ENCODE results near the gene NFE2L3. TPM values are rescaled to one million over a fixed set of nuclear protein-coding genes. Genes with fewer than 3 reads are reported as not detected.

Gene NFE2L3
- total and polyA plus RNA-seq, 2 donors from 2014 or later = 5.2 to 12.5 TPM

DNA sequence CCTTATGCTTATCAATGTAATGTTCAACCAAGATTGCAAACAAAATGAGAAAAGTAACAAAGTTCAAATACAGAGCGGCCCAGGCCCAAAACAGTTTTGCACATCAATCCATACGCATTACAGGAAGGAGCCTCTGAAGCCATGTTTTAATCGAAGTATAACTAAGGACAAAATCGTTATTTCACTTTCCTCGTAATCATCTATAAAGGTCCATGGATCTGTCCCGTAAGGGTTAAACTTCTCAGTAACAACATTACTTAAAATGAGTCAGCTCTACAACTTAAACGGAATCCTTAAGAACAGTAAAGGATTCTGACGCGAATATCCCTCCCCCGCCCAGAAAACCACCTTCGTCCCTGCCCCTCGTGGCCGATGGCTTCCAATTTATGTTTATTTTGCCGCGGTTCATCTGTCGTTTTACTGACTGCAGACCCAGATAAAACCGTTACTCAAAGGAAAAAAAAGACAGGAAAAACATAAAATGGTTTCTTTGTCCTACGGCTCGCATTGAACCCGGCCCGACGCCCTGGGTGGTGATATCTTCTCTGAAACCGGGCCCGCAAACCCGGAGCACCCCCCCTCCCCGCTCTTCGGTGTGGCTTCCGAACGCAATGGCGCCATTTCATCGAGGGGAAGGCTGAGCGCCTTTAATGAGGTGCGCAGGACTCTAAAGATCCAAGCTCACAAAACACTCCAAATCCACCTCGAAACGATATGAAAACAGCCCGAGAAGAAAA is 47.5 kb downstream of the NFE2L3 start:
- Histone ChIP-seq H3K36me3 (ENCODE audit: control insufficient read depth in 2 of 3, insufficient read depth in 3 of 3, low read length in 3 of 3) (peaks cover 7 to 32% (median 15%) of the 10 kb centered on the region in 3 donors), H3K9me3 (ENCODE audit: control insufficient read depth in 2 of 3, insufficient read depth in 1 of 3, low read length in 3 of 3) (no peaks in the 10 kb centered on the region), H3K27me3 (ENCODE audit: control insufficient read depth, insufficient read depth, low read length) (no peaks in the 10 kb centered on the region), H3K4me1 (ENCODE audit: control insufficient read depth in 2 of 3, insufficient read depth in 2 of 3, low read depth in 1 of 3, low read length in 3 of 3) (peaks cover 4 to 18% (median 14%) of the 10 kb centered on the region in 3 donors), H3K4me3 (ENCODE audit: low read length in 3 of 3) (peak overlapping the region; percentile 71 to 87 (median 85)), H3K27ac (ENCODE audit: low read depth in 2 of 2, low read length in 2 of 2) (peak overlapping the region; percentile 99 to 100), H3K9ac (ENCODE audit: low read length in 3 of 3) (peak overlapping the region; percentile 99 to 100 (median 99))
- no peak for TF ChIP-seq CTCF (IDR thresholded peaks at IDR 0.05; ENCODE audit: borderline replicate concordance, extremely low read depth, insufficient read depth)
- intact Hi-C loops (cut with DNase I) = no loop called here
- FAIRE-seq (no peak), DNase-seq (peak; percentile 70 to 92 (median 89))

GRCh38 chr7:26200038-26200443 is 48.0 kb downstream of the NFE2L3 start:
- H3K9ac ChIP-seq (ENCODE audit: low read length in 3 of 3) = peak overlapping the region; percentile 99 to 100 (median 99)
- intact Hi-C loops (cut with DNase I) = no loop called here
- DNase-seq = peak; percentile 75 to 92 (median 86)
- H3K27ac ChIP-seq (ENCODE audit: low read depth in 2 of 2, low read length in 2 of 2) = peak overlapping the region; percentile 99 to 100
- TF ChIP-seq CTCF (IDR thresholded peaks at IDR 0.05; ENCODE audit: borderline replicate concordance, extremely low read depth, insufficient read depth) = no peak
- H3K4me3 ChIP-seq (ENCODE audit: low read length in 3 of 3) = peak overlapping the region; percentile 71 to 87 (median 85)
- FAIRE-seq = no peak
- peaks cover 4 to 16% (median 14%) of the 10 kb centered on the region in 3 donors for H3K4me1 ChIP-seq (ENCODE audit: control insufficient read depth in 2 of 3, insufficient read depth in 2 of 3, low read depth in 1 of 3, low read length in 3 of 3)
- no peaks in the 10 kb centered on the region for H3K9me3 ChIP-seq (ENCODE audit: control insufficient read depth in 2 of 3, insufficient read depth in 1 of 3, low read length in 3 of 3)
- H3K27me3 ChIP-seq (ENCODE audit: control insufficient read depth, insufficient read depth, low read length) = no peaks in the 10 kb centered on the region
- H3K36me3 ChIP-seq (ENCODE audit: control insufficient read depth in 2 of 3, insufficient read depth in 3 of 3, low read length in 3 of 3) = peaks cover 7 to 32% (median 15%) of the 10 kb centered on the region in 3 donors

GRCh38 chr7:26200444-26201246 is 48.6 kb downstream of the NFE2L3 start, which contains the start of gene HNRNPA2B1:
Gene HNRNPA2B1 (minus strand): TSS chr7:26200746. CDS start chr7:26200577, 169 bp downstream.
- peak; percentile 93 for FAIRE-seq
- intact Hi-C loops (cut with DNase I) = no loop called here
- Histone ChIP-seq H3K27ac (ENCODE audit: low read depth in 2 of 2, low read length in 2 of 2) (peak within 1 kb of the TSS; percentile 99 to 100), H3K27me3 (ENCODE audit: control insufficient read depth, insufficient read depth, low read length) (no peaks in the 10 kb centered on the region), H3K9ac (ENCODE audit: low read length in 3 of 3) (peak within 1 kb of the TSS; percentile 99 to 100 (median 99)), H3K36me3 (ENCODE audit: control insufficient read depth in 2 of 3, insufficient read depth in 3 of 3, low read length in 3 of 3) (peaks cover 7 to 25% (median 9%) of the 10 kb centered on the region in 3 donors), H3K4me1 (ENCODE audit: control insufficient read depth in 2 of 3, insufficient read depth in 2 of 3, low read depth in 1 of 3, low read length in 3 of 3) (peaks cover 4 to 15% (median 10%) of the 10 kb centered on the region in 3 donors), H3K4me3 (ENCODE audit: low read length in 3 of 3) (peak within 1 kb of the TSS; percentile 71 to 87 (median 85)), H3K9me3 (ENCODE audit: control insufficient read depth in 2 of 3, insufficient read depth in 1 of 3, low read length in 3 of 3) (no peaks in the 10 kb centered on the region)
- TF ChIP-seq CTCF (IDR thresholded peaks at IDR 0.05; ENCODE audit: borderline replicate concordance, extremely low read depth, insufficient read depth) = no peak
- peak; percentile 99 to 100 (median 99) for DNase-seq
